Embryonic facial prominence (tissue), 1 donor: ENCODE measurements around the gene STX1A.
A peak's percentile ranks its signal among the peaks of the same experiment; 100 is the strongest.

Experiments used
- DNase-seq: peaks from one replicate; pipeline ENCODE4 v3.0.0-alpha.2; 2016; ENCODE audit errors: extremely low spot score

The STX1A gene

DNA sequence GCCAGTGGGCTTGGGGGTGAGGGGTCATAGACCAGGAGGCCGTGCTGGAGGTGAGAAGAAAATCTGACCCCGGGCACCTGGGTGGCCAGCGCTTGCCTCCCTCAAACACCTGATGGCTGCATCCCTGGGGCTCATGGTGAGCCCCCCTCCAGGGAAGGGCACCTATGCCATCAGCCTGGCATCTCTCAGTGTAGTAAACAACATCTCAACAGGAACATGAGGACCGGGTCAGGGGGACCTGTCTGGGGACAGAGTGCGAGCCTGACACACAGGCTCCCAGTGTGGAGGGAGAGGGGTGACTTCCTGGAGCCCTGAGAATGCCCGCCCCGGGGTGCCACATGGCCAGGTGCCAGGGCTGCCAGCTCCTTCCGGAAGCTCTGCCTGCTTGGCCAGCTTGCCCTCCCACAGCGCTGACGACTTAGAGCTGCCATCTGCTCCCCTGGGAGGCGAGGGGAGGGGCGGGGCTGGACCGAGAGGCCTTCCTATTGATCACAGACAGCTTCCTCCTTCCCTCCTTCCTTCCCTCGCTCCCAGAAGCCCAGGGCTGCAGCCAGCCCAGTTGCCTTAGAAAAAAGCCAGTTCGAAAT, 12.3 kb downstream of the STX1A start:
- no peak for DNase-seq

DNA sequence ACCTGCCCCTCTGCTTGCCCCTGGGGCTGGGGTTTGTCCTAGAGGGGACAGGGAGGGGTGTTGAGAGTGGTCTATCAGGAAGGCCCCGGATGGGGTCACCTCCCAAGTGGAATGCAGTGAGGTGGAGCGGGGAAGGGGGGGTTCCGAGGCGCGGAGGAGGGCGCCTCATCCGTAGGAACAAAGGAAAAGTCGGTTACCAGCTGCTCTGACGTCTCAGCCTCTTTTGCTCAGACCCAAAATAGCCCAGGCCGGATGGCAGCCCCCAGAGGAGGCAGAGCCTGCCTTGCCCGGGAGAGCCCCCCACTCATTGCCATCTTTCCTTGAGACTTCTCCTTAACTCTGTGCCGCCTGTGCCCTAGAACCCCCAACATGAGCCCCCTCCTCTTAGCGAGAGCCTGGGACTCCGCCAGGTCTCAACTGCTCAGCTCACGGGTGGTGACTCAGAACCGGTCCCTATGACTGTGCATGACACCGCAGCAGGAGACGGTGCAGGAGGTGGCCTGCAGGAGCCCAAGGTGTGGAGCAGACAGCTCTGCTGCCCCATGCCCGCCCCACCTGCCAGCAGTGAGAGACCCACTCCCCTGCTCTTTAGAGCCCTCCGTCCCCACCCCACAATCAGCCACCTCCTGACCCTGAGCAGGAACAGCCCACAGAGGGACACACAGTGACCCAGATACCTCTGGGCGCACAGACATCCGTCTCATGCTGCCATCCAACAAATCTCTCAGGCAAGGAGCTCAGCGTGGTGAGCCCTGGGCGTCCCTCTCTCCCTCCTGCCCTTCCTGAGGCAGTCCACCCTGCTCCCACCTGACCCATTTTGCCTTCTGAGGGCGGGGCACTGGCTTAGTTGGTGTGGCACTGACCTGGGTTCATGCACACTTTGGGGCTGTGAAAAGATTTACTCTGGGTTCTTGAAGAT, 13.1 kb downstream of the STX1A start:
- DNase-seq, result no peak

DNA sequence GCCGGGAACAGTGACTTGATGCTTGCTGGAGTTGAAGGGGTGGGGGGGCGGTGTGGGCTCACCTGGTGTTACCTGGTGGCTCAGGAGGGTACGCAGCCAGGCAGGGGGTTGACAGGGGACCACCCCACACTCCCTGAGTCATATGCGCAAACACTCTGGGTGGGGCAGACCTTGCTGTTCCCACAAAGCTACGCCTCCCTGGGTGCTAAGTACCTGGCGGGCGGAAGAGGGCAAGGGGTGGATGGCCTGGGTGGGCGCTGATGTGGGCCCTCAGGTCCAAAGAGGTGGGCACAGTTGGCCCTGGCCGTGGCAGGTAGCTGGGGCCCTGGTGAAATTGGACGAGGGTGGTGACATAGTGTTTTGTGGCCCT, 13.9 kb downstream of the STX1A start:
- no peak for DNase-seq

DNA sequence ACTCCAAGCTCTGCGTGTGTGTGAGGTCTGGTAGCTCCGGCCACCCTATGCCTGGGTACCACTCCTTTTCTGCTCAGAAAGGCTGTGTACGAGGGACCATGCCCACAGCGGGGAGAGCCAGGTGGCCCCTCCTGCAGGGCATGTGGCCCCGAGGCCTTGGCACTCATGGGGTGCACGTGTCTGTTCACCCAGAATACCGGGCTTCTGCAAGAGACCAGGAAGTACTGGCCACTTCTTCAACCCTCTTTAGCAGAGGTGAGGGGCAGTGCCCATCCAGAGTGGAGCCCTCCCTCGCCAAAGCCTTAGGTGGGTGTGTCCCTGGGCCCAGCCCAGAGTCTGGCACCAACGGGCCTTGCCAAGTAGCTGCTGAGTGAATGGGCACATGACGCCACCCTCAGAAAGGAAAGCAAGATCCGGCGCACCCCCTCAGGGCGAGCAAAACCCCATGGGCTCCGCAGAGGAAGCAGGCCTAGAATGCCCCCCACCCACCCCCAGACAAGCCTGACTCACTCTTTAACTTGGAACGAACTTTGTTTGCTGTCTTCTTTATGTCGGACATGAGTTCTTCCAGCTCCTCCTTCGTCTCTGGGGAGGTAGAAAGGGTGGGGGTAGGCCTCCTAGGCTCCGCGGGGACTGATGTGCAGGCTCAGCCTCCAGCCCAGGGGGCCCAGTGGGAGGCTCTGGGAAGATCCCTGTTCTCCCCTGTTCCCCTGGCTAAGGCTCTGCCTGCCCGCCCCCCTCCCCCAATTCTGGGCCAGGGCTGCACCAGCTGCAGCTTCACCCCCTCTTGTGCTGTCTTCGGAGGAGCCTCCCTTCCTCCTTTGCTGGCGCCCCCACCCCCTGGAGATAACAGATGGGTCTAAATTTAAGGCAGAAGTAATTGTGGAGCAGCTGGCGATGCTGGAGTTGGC, 14.6 kb downstream of the STX1A start:
- no peak for DNase-seq

DNA sequence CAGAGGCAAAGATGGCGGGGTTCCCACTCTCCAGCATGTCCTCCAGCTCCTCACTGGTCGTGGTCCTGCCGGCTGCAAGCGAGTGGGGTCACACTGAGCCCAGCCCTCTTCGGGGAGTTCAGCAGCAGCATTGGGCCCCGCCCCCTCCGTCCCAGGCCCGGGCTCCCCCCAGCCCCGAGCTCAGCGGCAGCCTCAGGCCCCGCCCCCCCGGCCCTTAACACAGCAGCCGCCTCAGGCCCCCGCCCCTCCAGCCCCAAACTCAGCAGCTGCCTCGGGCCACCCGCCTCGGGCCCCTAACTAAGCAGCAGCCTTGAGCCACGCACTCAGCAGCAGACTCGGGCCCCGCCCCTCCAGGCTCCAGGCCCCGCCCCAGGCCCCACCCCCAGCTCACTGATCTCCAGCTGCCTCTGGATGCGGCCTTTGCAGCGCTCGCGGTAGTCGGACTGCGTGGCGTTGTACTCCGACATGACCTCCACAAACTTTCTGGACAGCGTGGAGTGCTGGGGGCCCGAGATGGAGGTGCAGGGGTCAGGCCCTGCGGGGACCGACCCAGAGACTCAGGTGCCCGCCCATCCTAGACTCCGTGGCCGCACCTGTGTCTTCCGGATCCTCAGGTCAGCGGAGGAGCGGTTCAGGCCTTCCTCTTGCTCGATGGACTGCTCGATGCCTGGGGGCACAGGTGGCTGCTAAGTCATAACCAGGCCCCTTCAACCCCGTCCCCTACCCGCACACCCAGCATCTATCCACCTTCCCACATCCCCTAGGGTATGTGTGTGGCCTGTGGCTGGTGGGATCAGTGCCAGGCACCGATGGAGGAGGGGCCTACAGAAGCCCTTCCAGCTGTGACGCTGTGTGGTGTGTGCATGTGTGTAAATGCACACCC, 15.5 kb downstream of the STX1A start:
- DNase-seq, result peak; percentile 34

DNA sequence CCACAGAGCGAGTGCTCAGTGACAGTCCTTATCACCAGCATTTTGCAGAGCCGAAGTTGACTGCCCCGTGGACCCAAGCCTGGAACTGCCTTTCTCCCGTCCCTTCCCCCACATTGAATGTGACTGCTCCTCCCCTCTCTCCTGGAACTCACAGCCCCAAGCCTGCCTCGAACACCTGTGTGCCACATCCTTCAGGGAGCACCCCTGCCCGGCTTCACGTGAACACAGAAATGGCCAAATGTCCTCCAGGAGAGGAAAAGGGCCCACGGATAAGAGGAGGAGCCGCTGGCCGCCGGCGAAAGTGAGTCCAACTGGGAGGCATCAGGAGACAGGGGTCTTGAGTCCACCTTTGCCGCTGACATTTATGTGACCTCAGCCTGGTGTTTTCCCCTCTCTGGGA, 16.2 kb downstream of the STX1A start:
- DNase-seq, result no peak

DNA sequence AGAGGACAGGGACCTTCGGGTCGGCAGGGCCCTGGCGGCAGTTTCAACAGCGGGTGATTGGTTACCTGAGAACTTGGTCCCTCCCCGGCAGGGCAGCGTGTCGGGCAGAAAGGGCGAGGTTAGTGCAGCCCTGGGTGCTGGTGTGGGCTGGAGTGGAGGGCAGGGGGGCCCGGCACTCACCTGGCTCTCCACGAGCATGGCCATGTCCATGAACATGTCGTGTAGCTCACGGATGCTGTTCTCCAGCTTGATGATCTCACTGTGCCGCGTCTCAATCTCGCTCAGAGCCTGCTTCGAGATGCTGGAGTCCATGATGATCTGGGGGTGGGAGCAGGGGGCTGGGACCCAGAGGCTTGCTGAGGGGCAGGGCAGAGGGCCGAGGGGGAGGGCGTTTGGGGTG, 16.8 kb downstream of the STX1A start:
- no peak for DNase-seq

DNA sequence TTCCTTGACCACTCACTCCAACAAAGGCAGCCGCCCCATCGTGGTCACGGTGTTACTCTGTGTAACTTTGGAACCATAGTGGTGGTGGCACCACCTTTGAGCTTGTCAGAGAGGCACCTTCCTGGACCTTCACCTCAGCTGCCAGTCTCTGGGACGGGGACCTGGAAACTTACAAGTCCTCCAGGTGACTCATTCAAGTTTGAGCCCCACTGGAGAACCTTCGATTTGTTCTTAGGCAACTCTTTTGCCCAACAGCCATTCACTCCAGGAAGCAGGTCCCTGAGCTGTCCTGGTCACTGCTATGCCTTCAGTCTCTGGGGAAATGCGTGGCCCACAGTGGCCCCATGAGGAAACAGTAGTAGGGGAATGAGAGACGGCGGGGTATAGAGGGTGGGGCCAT, 17.2 kb downstream of the STX1A start:
- no peak for DNase-seq

DNA sequence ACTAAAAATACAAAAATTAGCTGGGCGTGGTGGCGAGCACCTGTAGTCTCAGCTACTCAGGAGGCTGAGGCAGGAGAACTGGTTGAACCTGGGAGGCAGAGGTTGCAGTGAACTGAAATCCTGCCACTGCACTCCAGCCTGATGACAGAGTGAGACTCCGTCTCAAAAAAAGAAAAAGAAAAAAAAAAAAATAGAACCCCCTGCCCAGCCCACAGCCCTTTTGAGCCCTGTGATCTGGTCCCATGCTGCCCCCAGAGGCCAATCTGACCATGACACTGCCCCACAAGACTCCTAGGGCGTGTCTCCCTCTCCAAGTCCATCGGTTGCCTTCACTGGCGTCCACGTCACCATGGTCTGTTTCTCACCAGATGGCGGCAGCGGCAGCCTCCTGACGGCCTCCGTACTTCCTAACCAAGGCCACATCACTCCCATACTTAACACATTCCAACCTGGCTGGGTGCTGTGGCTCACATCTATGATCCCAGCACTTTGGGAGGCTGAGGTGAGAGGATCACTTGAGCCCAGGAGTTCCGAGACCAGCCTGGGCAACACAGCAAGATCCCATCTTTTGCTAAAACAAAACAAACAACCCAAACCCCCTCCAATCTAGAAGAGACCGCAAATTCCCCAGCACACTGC, 18.0 kb downstream of the STX1A start:
- DNase-seq, result no peak

DNA sequence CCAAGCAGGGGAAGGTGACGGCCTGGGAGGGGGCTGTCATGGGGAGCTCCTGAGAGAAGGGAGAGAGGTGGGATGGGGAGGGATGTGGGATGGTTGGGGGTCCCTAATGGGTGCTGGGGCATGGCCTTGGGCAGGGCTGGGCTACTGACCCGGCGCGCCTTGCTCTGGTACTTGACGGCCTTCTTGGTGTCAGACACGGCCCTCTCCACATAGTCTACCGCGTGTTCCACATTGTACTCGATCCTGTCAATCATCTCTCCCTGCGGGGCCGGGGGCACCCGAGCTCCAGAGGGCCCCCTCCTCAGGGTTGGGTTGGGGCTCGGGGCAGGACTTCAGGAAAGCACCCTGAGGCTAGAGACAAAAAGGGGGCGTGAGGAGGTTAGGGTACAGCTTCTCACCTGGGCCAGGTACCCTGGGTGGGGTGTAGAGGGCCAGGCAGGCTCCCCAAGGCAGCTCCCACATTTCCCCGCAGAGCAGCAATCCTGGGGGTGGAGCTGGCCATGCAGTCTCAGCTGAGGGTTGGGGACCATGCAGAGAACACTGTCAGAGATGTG, 18.8 kb downstream of the STX1A start:
- DNase-seq, result peak; percentile 48

DNA sequence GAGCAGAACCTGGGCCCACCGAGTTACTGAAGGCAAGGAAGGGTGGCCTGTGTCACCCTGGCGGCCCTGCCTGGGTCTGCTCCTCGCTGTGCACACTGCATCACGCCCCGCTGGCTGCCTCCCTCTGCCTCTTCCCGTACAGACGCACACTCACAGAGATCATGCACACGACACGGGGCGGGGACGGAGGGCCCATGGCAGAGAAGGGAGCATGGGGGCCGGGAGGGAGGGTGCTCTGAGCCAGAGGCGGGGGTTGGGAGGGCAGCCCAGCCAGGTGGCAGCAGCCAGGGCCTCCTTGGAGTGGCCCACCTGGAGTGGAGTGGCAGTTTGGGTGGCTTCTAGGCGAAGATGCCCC, 19.4 kb downstream of the STX1A start:
- no peak for DNase-seq

DNA sequence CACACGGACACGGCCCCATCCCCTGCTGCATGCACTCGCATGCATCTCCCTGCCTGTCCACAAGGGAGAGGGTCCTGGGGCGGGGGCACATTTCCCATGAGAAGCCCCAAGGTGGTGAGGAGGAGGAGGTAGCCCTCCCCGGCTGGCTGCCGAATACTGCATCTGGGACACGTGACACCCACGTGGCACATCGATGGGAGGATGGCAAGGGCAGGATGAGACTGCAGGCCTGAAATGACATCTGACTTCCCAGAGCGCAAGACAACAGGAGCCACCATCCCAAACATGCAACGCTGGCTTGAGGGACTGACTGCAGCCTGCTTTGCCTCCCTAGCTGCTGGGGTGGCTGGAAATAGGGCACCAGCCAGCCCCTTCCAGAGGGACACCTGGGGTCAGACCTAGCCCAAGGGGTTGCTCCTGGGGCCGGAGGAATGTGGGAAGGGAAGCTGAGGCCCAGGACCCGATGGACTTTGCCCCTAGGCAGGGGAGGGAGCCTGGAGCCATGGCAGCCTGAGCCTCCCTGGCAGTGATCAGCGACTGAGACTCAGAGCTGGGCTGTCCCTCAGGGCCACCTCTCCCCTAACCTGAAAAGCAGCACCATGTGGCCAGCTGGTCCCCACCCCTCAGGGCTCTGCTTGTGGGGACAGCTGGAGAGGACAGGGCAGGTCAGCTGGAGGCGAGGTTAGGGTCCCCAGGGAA, 19.9 kb downstream of the STX1A start:
- DNase-seq, result no peak

DNA sequence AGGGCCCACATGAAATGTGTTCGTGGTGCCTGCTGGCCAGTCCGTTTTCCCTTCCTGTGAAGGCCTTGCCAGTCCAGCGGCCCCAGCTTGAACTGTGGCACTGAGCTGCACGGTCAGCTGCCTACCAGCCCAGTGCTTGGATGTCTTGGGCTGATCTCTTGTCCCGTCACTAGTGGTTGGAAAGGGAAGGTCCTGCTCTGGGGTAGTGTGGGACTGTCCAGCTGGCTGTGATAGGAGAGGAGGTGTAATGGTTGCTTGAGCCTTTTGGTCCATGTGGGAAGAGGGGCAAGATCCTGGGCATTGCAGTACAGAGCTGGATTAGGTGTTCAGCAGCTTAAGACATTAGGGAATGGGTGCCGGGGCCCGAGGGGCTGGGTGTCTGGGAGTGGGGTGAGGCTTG, 21.1 kb downstream of the STX1A start:
- DNase-seq, result no peak

DNA sequence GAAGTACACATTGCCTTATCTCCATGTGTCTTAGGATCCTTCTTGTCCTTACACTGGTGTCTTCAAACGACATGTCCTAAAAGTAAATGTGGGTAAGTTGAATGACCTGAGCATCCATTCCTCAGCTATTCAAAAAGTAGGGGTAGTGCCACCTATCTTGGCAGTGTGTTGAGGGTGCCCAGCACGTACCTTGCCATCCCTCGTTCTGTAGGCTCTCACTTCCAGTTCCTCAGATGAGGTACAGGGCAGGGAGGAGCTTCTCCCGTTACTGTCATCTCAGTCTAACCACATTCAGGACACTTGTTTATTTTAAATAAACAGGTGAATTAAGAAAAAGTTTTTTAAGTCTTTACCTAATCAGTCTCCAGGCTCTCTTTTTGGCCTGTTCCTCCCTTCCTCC, 23.1 kb downstream of the STX1A start:
- DNase-seq, result no peak

DNA sequence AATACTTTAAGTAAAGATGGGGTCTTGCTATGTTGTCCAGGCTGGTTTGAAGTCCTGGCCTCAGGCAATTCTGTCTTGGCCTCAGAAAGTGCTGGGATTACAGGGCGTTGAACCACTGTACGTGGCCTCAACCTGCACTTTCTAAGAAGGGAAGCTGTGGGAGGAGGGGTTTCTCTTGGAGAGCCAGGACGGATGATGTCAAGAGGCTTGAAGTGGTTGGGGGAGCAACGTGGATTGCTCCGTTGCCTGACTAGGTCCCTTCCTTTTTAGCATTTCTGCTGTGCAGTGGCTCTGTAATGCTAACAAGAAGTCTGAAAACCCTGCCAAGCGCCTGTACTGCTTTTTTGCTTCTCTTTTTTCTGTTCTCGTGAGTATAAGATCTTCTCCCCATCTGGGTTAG, 28.8 kb downstream of the STX1A start:
- DNase-seq, result no peak

DNA sequence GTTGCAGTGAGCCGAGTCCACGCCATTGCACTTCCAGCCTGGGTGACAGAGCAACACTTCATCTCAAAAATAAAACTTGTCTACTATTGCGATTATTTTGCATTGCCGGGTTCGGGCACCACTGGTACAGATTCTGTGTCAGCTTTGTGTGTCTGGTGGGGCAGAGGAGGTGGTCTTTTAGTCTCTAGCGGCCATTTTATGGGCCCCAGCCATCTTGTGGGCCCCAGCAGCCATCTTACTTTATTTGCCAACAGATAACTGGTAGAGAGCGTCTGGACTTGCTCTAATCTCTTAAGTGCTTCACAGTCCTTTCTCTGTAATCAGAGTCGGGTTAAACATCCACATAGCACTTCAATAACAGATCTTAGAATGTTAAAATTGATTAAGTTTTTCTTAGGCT, 31.2 kb downstream of the STX1A start:
- no peak for DNase-seq

DNA sequence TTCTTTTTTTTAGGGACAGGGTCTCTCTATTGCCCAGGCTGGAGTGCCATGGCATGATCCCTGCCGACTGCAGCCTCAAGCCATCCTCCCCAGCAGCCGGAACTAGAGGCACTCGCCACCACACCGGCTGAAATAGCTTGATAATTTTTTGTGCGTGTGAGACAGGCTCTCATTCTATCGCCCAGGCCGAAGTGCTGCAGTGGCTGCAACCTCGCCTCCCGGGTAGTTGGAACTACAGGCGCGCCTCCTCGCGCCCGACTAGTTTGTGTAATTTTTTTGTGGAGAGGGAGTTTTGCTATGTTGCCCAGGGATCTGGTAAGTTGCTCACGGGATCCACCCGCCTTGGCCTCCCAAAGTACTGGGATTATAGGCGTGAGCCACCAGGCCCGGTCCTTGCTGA, 34.2 kb downstream of the STX1A start:
- DNase-seq, result no peak

DNA sequence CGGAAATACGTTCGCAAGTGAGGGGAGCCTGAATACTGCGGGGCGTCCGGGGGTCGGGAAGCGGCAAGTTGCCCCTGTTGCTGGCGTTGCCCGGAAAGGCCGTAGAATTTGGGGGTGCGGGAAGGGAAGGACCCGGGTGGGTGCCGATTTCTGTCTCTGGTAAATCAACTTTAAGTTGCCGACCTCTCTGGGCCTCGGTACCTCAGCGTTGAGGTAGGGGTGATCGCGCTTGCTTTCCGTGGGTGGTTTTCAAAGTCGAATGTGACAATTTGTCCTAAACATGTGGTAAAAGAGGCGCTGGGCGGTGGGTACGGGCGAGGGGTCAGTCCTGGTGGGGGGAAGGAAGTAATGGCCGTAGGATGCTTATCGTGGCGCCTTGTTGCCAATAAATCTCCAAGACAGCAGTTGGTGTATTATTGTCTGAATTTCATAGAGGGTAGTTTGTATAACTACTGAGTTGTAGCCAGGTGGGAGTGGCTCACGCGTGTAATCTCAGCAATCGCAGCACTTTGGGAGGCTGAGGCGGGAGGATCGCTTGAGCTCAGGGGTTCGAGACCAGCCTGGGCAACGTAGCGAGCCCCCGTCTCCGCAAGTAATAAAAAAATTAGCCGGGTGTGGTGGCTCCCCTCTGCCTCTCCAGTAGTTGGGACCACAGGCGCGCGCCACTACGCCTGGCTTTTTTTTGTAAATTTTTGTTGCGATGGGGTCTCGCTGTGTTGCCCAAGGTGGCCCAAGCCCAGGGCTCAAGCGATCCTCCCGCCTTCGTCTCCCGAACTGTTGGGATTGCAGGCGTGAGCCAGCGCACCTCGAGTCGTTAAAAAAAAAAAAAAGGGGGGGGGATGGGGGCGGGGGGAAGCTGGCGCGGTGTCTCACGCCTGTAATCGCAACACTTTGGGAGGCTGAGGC, 35.4 kb downstream of the STX1A start:
- DNase-seq, result no peak
